ENCODE measurements around the gene NRSN2. TPM values are rescaled to one million over a fixed set of nuclear protein-coding genes. Genes with fewer than 3 reads are reported as not detected.

The NRSN2 gene
- total RNA-seq, 1 experiment from 2014 or later, result 8.4 TPM

GRCh38 chr20:397432-398237 is 50.7 kb downstream of the NRSN2 start:
- ChIA-PET POLR2A (interaction anchor here (1.2 to 13.1 kb wide), 7 partner anchors 10 to 43 kb away, joined by 3 to 198 read pairs (median 7); partner anchors contain the start of gene TRIB3), CTCF (interaction anchor here (0.8 to 6.2 kb wide), 4 partner anchors 25 to 43 kb away, joined by 3 to 45 read pairs (median 5); no protein-coding TSS in a partner anchor)
- H3K27me3 Mint-ChIP-seq (ENCODE audit: insufficient read depth, unreplicated experiment), result no peaks in the 10 kb centered on the region
- no peak overlapping the region for H3K27ac Mint-ChIP-seq (ENCODE audit: low read depth, unreplicated experiment)
- intact Hi-C loops (cut with micrococcal nuclease), result no loop called here
- no peak for DNase-seq (ENCODE audit: unreplicated experiment)
- no TSS peak for BruUV-seq (replicated peaks)
- H3K9me3 Mint-ChIP-seq (ENCODE audit: unreplicated experiment), result no peaks in the 10 kb centered on the region
- no peak overlapping the region for H3K4me3 Mint-ChIP-seq (ENCODE audit: unreplicated experiment)
- peaks cover 16% of the 10 kb centered on the region for H3K4me1 Mint-ChIP-seq (ENCODE audit: insufficient read depth, unreplicated experiment)
- peaks cover 61% of the 10 kb centered on the region for H3K36me3 Mint-ChIP-seq (ENCODE audit: insufficient read depth, unreplicated experiment)
- TF ChIP-seq, protein P1, sequence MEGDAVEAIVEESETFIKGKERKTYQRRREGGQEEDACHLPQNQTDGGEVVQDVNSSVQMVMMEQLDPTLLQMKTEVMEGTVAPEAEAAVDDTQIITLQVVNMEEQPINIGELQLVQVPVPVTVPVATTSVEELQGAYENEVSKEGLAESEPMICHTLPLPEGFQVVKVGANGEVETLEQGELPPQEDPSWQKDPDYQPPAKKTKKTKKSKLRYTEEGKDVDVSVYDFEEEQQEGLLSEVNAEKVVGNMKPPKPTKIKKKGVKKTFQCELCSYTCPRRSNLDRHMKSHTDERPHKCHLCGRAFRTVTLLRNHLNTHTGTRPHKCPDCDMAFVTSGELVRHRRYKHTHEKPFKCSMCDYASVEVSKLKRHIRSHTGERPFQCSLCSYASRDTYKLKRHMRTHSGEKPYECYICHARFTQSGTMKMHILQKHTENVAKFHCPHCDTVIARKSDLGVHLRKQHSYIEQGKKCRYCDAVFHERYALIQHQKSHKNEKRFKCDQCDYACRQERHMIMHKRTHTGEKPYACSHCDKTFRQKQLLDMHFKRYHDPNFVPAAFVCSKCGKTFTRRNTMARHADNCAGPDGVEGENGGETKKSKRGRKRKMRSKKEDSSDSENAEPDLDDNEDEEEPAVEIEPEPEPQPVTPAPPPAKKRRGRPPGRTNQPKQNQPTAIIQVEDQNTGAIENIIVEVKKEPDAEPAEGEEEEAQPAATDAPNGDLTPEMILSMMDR (IDR thresholded peaks at IDR 0.05; ENCODE audit: unreplicated experiment), result no peak

- CTCF ChIA-PET, result interaction anchor here (0.7 to 6.2 kb wide), 7 partner anchors 19 to 156 kb away, joined by 3 to 45 read pairs (median 3); partner anchors contain the start of gene TRIB3
- H3K9me3 Mint-ChIP-seq (ENCODE audit: unreplicated experiment), result no peaks in the 10 kb centered on the region
- intact Hi-C loops (cut with micrococcal nuclease), result no loop called here
- peak overlapping the region; percentile 78 for H3K27ac Mint-ChIP-seq (ENCODE audit: low read depth, unreplicated experiment)
- H3K36me3 Mint-ChIP-seq (ENCODE audit: insufficient read depth, unreplicated experiment), result peaks cover 44% of the 10 kb centered on the region
- no peak for DNase-seq (ENCODE audit: unreplicated experiment)
- BruUV-seq (replicated peaks), result no TSS peak
- H3K4me3 Mint-ChIP-seq (ENCODE audit: unreplicated experiment), result no peak overlapping the region
- H3K27me3 Mint-ChIP-seq (ENCODE audit: insufficient read depth, unreplicated experiment), result no peaks in the 10 kb centered on the region
- TF ChIP-seq, protein P1 (IDR thresholded peaks at IDR 0.05; ENCODE audit: unreplicated experiment), result no peak
- POLR2A ChIA-PET, result interaction anchor here (1.1 to 13.1 kb wide), 6 partner anchors 8 to 45 kb away, joined by 3 to 198 read pairs (median 8); partner anchors contain the start of gene TRIB3
- H3K4me1 Mint-ChIP-seq (ENCODE audit: insufficient read depth, unreplicated experiment), result peaks cover 16% of the 10 kb centered on the region
These were observed 52.3 kb downstream of the NRSN2 start for GRCh38 chr20:399182-399707.

DNA sequence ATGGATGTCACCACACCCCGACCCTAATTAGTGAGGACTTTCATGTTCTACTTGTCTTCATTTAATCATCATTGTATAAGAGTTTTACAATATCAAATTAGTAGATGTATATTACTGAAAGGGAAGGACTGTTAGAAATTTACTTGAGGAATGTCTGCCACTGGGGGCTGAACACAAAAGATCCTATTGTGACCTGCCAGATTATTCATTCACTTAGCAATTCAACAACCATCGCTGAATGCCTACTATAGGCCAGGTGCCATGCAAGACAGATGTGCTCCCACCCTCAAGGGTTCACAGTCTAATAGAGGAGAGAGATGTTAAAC is 53.2 kb downstream of the NRSN2 start:
- H3K4me3 Mint-ChIP-seq (ENCODE audit: unreplicated experiment), result no peak overlapping the region
- no peaks in the 10 kb centered on the region for H3K9me3 Mint-ChIP-seq (ENCODE audit: unreplicated experiment)
- BruUV-seq (replicated peaks), result no TSS peak
- peaks cover 16% of the 10 kb centered on the region for H3K4me1 Mint-ChIP-seq (ENCODE audit: insufficient read depth, unreplicated experiment)
- no peak for DNase-seq (ENCODE audit: unreplicated experiment)
- intact Hi-C loops (cut with micrococcal nuclease), result loop anchor here (2.0 kb wide), 1 partner anchor 37 kb away; no protein-coding TSS in a partner anchor
- H3K36me3 Mint-ChIP-seq (ENCODE audit: insufficient read depth, unreplicated experiment), result peaks cover 36% of the 10 kb centered on the region
- TF ChIP-seq, protein P1 (IDR thresholded peaks at IDR 0.05; ENCODE audit: unreplicated experiment), result no peak
- peak overlapping the region; percentile 78 for H3K27ac Mint-ChIP-seq (ENCODE audit: low read depth, unreplicated experiment)
- H3K27me3 Mint-ChIP-seq (ENCODE audit: insufficient read depth, unreplicated experiment), result no peaks in the 10 kb centered on the region
- POLR2A ChIA-PET, result interaction anchor here (1.0 to 13.1 kb wide), 11 partner anchors 8 to 77 kb away, joined by 3 to 198 read pairs (median 9); partner anchors contain the start of gene TRIB3
- CTCF ChIA-PET, result interaction anchor here (0.7 to 6.2 kb wide), 8 partner anchors 14 to 45 kb away, joined by 3 to 45 read pairs (median 4); partner anchors contain the start of gene TRIB3

Measured in MCF 10A (cell line).